Esophagus squamous epithelium (tissue), 5 donors: Measurements from ENCODE around the gene DNAJC1. TPM values are rescaled to one million over a fixed set of nuclear protein-coding genes. Genes with fewer than 3 reads are reported as not detected.

ENCODE experiments used
- DNase-seq: peaks from one replicate; lab custom pipeline; 2025; lab: John Stamatoyannopoulos, UW
- H3K27ac ChIP-seq, 4 donors: fragments of 200-600 bp; sonication (generic); one replicate each; pipeline ENCODE4 v1.5.1; 2016 to 2019; ENCODE audit warnings: mild to moderate bottlenecking in 1 of 4
- H3K27me3 ChIP-seq, 4 donors: fragments of 200-600 bp; sonication (generic); 1 replicate in 3 of 4; 2 replicates in 1 of 4; pipeline versions ENCODE4 v1.5.1 to v1.6.0; 2017 to 2021; ENCODE audit warnings: antibody characterized with exemption in 1 of 4
- H3K36me3 ChIP-seq, 3 donors: fragments of 200-600 bp; sonication (generic); one replicate each; pipeline ENCODE4 v1.5.1; 2016 to 2019
- H3K4me1 ChIP-seq, 3 donors: fragments of 200-600 bp; sonication (generic); one replicate each; pipeline ENCODE4 v1.5.1; 2017 to 2019
- H3K4me3 ChIP-seq, 4 donors: fragments of 200-600 bp; sonication (generic); 1 replicate in 3 of 4; 2 replicates in 1 of 4; pipeline ENCODE4 v1.5.1; 2016 to 2019; ENCODE audit warnings: mild to moderate bottlenecking in 2 of 4, moderate library complexity in 1 of 4
- H3K9me3 ChIP-seq, 3 donors: fragments of 200-600 bp; sonication (generic); one replicate each; pipeline ENCODE4 v1.5.1; 2016 to 2019
- CTCF ChIP-seq, 6 experiments: fragments of 450-650 bp in 4 of 6; fragments of 200-600 bp in 2 of 6; sonication (generic) in 2 of 6; IDR thresholded peaks; one replicate each; pipeline ENCODE4 v1.5.1; 2016 to 2019; ENCODE audit warnings: antibody characterized with exemption in 6 of 6, mild to moderate bottlenecking in 4 of 6, moderate library complexity in 4 of 6
- POLR2A ChIP-seq, 4 donors: fragments of 450-650 bp; IDR thresholded peaks; one replicate each; pipeline ENCODE4 v1.6.1; 2017; ENCODE audit warnings: antibody characterized with exemption in 4 of 4, mild to moderate bottlenecking in 4 of 4, moderate library complexity in 3 of 4
- WGBS, 2 donors: methylation state at CpG; one replicate each; pipeline ENCODE4 v1.1.5; 2018; 5-methylcytosine and 5-hydroxymethylcytosine counted together
- intact Hi-C: fragments of 100-400 bp; cut with DNase I; formaldehyde crosslinking; loops from one replicate; pipeline ENCODE4 v1.15.0; 2022
- total RNA-seq, 4 donors: library from RNA; depleted of rRNA; stranded (reverse); fragments of >200 nt; gene quantifications; one replicate each; pipeline ENCODE4 v1.1.0, GENCODE V29; 2016
- donor health status: DM: yes; HTN: yes; CAD: no.

DNAJC1 gene
- total RNA-seq, 4 donors from 2014 or later = 36.1 to 84.8 (median 43.6) TPM

GRCh38 chr10:21814866-21815265 lies 188.7 kb downstream of the DNAJC1 start:
- no peak for TF ChIP-seq CTCF (IDR thresholded peaks at IDR 0.05)
- no peak for TF ChIP-seq POLR2A (IDR thresholded peaks at IDR 0.05)
- H3K27me3 ChIP-seq = no peaks in the 10 kb centered on the region
- 80 to 100% methylated on average over 2 of the region's 2 CpGs for WGBS, 2 donors
- H3K27ac ChIP-seq = no peak overlapping the region
- H3K4me3 ChIP-seq = no peak overlapping the region
- H3K9me3 ChIP-seq = peaks cover 0 to 15% (median 8%) of the 10 kb centered on the region in 3 donors
- no peak for DNase-seq
- peaks cover 0 to 10% (median 0%) of the 10 kb centered on the region in 3 donors for H3K4me1 ChIP-seq
- intact Hi-C loops = no loop called here
- H3K36me3 ChIP-seq = peaks cover 0 to 12% (median 0%) of the 10 kb centered on the region in 3 donors

GRCh38 chr10:21813946-21814345 lies 189.6 kb downstream of the DNAJC1 start:
- 92 to 100% methylated on average over 2 of the region's 2 CpGs for WGBS, 2 donors
- H3K36me3 ChIP-seq = peaks cover 0 to 12% (median 0%) of the 10 kb centered on the region in 3 donors
- no peak overlapping the region for H3K4me3 ChIP-seq
- TF ChIP-seq CTCF (IDR thresholded peaks at IDR 0.05) (no peak), POLR2A (IDR thresholded peaks at IDR 0.05) (no peak)
- no peak for DNase-seq
- H3K27me3 ChIP-seq = no peaks in the 10 kb centered on the region
- H3K9me3 ChIP-seq = peaks cover 0 to 15% (median 8%) of the 10 kb centered on the region in 3 donors
- H3K4me1 ChIP-seq = peaks cover 0 to 10% (median 0%) of the 10 kb centered on the region in 3 donors
- no peak overlapping the region for H3K27ac ChIP-seq
- intact Hi-C loops = no loop called here

GRCh38 chr10:21811245-21811585 lies 192.3 kb downstream of the DNAJC1 start:
- H3K4me1 ChIP-seq = peaks cover 0 to 10% (median 0%) of the 10 kb centered on the region in 3 donors
- WGBS, 2 donors = 18 to 50% methylated on average over 2 of the region's 2 CpGs
- peaks cover 0 to 12% (median 0%) of the 10 kb centered on the region in 3 donors for H3K36me3 ChIP-seq
- H3K9me3 ChIP-seq = peaks cover 0 to 15% (median 8%) of the 10 kb centered on the region in 3 donors
- no peak overlapping the region for H3K4me3 ChIP-seq
- no peak for DNase-seq
- no peaks in the 10 kb centered on the region for H3K27me3 ChIP-seq
- intact Hi-C loops = no loop called here
- no peak overlapping the region for H3K27ac ChIP-seq
- TF ChIP-seq POLR2A (IDR thresholded peaks at IDR 0.05) (no peak), CTCF (IDR thresholded peaks at IDR 0.05) (no peak)

- 58 to 71% methylated on average over 7 of the region's 7 CpGs for WGBS, 2 donors
Observed at GRCh38 chr10:21810582-21811244, 192.8 kb downstream of the DNAJC1 start.

More at GRCh38 chr10:21810582-21811244, 192.8 kb downstream of the DNAJC1 start:
- H3K9me3 ChIP-seq = peaks cover 0 to 15% (median 8%) of the 10 kb centered on the region in 3 donors
- DNase-seq = no peak
- H3K4me3 ChIP-seq = no peak overlapping the region
- peaks cover 0 to 10% (median 0%) of the 10 kb centered on the region in 3 donors for H3K4me1 ChIP-seq
- no peak overlapping the region for H3K27ac ChIP-seq
- no peaks in the 10 kb centered on the region for H3K27me3 ChIP-seq
- peaks cover 0 to 12% (median 0%) of the 10 kb centered on the region in 3 donors for H3K36me3 ChIP-seq
- intact Hi-C loops = no loop called here
- no peak for TF ChIP-seq CTCF (IDR thresholded peaks at IDR 0.05)
- no peak for TF ChIP-seq POLR2A (IDR thresholded peaks at IDR 0.05)
